SK-N-SH (cell line): ENCODE results near the gene HILPDA. TPM values are rescaled to one million over a fixed set of nuclear protein-coding genes. Genes with fewer than 3 reads are reported as not detected.

Experiments used
- CTCF ChIA-PET: fragments of 300-600, 350-600 bp; formaldehyde crosslinking; extraction: SDS; loops from one replicate; lab custom pipeline; 2021; lab: Yijun Ruan, JAX
- POLR2A ChIA-PET: fragments of 350-600 bp; sonication (Branson Sonifier 250); formaldehyde crosslinking; extraction: SDS; loops from one replicate; lab custom pipeline; 2020; ENCODE audit warnings: antibody characterized with exemption, inconsistent platforms; lab: Yijun Ruan, JAX
- DNase-seq: peaks from one replicate; pipeline ENCODE4 v3.0.0; 2012
- H2AFZ ChIP-seq: fragments of 200-600 bp; sonication (generic); 2 replicates; pipeline ENCODE4 v1.8.1; 2016; ENCODE audit warnings: antibody characterized with exemption, mild to moderate bottlenecking, low read depth
- H3F3A ChIP-seq: fragments of 200-600 bp; sonication (generic); replicated peaks from 2 replicates; pipeline ENCODE3; 2016; ENCODE audit warnings: antibody characterized with exemption, mild to moderate bottlenecking; ENCODE audit not compliant: insufficient read depth
- H3K27ac ChIP-seq, 2 experiments: fragments of 200-500 bp in 1 of 2; fragments of 200-600 bp in 1 of 2; sonication (Bioruptor generic) in 1 of 2; sonication (generic), shearing (Covaris generic) in 1 of 2; 2 replicates each; pipeline versions ENCODE4 v1.5.1 to v1.6.1; 2014 to 2016; ENCODE audit warnings: low read depth in 2 of 2, inconsistent platforms in 1 of 2, low read length in 1 of 2, mild to moderate bottlenecking in 1 of 2, mixed read lengths in 1 of 2
- H3K27me3 ChIP-seq: fragments of 200-600 bp; sonication (generic), shearing (Covaris generic); 2 replicates; pipeline ENCODE4 v1.6.1; 2016; ENCODE audit warnings: mixed run types; ENCODE audit not compliant: insufficient read depth
- H3K36me3 ChIP-seq, 2 experiments: fragments of 200-500 bp in 1 of 2; fragments of 200-600 bp in 1 of 2; sonication (Bioruptor generic) in 1 of 2; sonication (generic) in 1 of 2; replicated peaks in 1 of 2; 2 replicates each; pipeline versions ENCODE3 to v1.5.1; 2014 to 2016; ENCODE audit warnings: low read length in 1 of 2, mild to moderate bottlenecking in 1 of 2; ENCODE audit not compliant: insufficient read depth in 2 of 2, control insufficient read depth in 1 of 2
- H3K4me1 ChIP-seq, 2 experiments: fragments of 200-500 bp in 1 of 2; fragments of 200-600 bp in 1 of 2; sonication (Bioruptor generic) in 1 of 2; sonication (generic), shearing (Covaris generic) in 1 of 2; 2 replicates each; pipeline versions ENCODE4 v1.5.1 to v1.6.1; 2014 to 2016; ENCODE audit warnings: low read depth in 1 of 2, low read length in 1 of 2, mixed run types in 1 of 2; ENCODE audit not compliant: insufficient read depth in 2 of 2, control insufficient read depth in 1 of 2
- H3K4me2 ChIP-seq: fragments of 200-600 bp; sonication (generic), shearing (Covaris generic); 2 replicates; pipeline ENCODE4 v1.6.1; 2017; ENCODE audit warnings: mixed run types
- H3K4me3 ChIP-seq, 2 experiments: fragments of 200-500 bp in 1 of 2; fragments of 200-600 bp in 1 of 2; sonication (Bioruptor generic) in 1 of 2; sonication (generic), shearing (Covaris generic) in 1 of 2; 2 replicates each; pipeline versions ENCODE4 v1.5.1 to v1.8.1; 2014 to 2016; ENCODE audit warnings: low read depth in 2 of 2, inconsistent platforms in 1 of 2, low read length in 1 of 2, mild to moderate bottlenecking in 1 of 2, mixed read lengths in 1 of 2, moderate library complexity in 1 of 2
- H3K79me2 ChIP-seq: fragments of 200-600 bp; sonication (generic); 2 replicates; pipeline ENCODE4 v1.8.1; 2017; ENCODE audit warnings: mild to moderate bottlenecking; ENCODE audit not compliant: insufficient read depth
- H3K9ac ChIP-seq: fragments of 200-600 bp; sonication (generic); 2 replicates; pipeline ENCODE4 v1.6.1; 2017; ENCODE audit warnings: mixed run types
- H3K9me2 ChIP-seq: fragments of 200-600 bp; sonication (generic); 2 replicates; pipeline ENCODE4 v1.6.1; 2017; ENCODE audit warnings: mixed run types
- H3K9me3 ChIP-seq: fragments of 200-600 bp; sonication (generic); 2 replicates; pipeline ENCODE4 v1.6.1; 2017; ENCODE audit warnings: mixed run types, mild to moderate bottlenecking, moderate library complexity
- H4K20me1 ChIP-seq: fragments of 200-600 bp; sonication (generic); 2 replicates; pipeline ENCODE4 v1.6.1; 2017; ENCODE audit warnings: mild to moderate bottlenecking, mixed run types; ENCODE audit not compliant: insufficient read depth
- EP300 ChIP-seq, 2 experiments: IDR thresholded peaks; 2 replicates each; pipeline versions ENCODE4 v1.4.0 to v1.6.1; 2012; ENCODE audit warnings: borderline replicate concordance in 1 of 2, low read depth in 1 of 2, low read length in 1 of 2
- GABPA ChIP-seq: IDR thresholded peaks from 2 replicates; pipeline ENCODE4 v1.4.0; 2012; ENCODE audit warnings: low read depth, mild to moderate bottlenecking
- JUND ChIP-seq: IDR thresholded peaks from 2 replicates; pipeline ENCODE4 v1.4.0; 2012
- MAX ChIP-seq: IDR thresholded peaks from 2 replicates; pipeline ENCODE4 v1.4.0; 2012; ENCODE audit warnings: low read depth
- NFIC ChIP-seq: IDR thresholded peaks from 2 replicates; pipeline ENCODE4 v1.4.0; 2012; ENCODE audit warnings: borderline replicate concordance
- NRF1 ChIP-seq: IDR thresholded peaks from 2 replicates; pipeline ENCODE4 v1.6.1; 2012; ENCODE audit warnings: low read depth, mild to moderate bottlenecking, low read length
- POLR2AphosphoS5 ChIP-seq: IDR thresholded peaks from 2 replicates; pipeline ENCODE4 v1.6.1; 2012; ENCODE audit warnings: low read depth, low read length
- RXRA ChIP-seq: IDR thresholded peaks from 2 replicates; pipeline ENCODE4 v1.4.0; 2012; ENCODE audit warnings: low read depth, mild to moderate bottlenecking, borderline replicate concordance
- TAF1 ChIP-seq: IDR thresholded peaks from 2 replicates; pipeline ENCODE4 v1.6.1; 2012; ENCODE audit warnings: low read depth, mild to moderate bottlenecking, low read length, moderate library complexity, borderline replicate concordance
- TCF12 ChIP-seq: IDR thresholded peaks from 2 replicates; pipeline ENCODE4 v1.4.0; 2012
- YY1 ChIP-seq: IDR thresholded peaks from 2 replicates; pipeline ENCODE4 v1.4.0; 2012; ENCODE audit warnings: low read depth, mild to moderate bottlenecking
- WGBS: methylation state at CpG from one replicate; pipeline ENCODE4 v1.1.6; 2017; ENCODE audit warnings: low lambda C conversion rate; 5-methylcytosine and 5-hydroxymethylcytosine counted together
- polyA plus RNA-seq, 3 experiments: library from polyadenylated mRNA; depleted of rRNA; stranded (reverse); fragments of >200 nt; gene quantifications; 2 replicates each; pipeline ENCODE4 v1.2.3, GENCODE V29; 2012
- TF ChIP-seq, protein P1 (sequence below): IDR thresholded peaks from 2 replicates; pipeline ENCODE4 v1.4.0; 2012; ENCODE audit warnings: low read depth, borderline replicate concordance
- TF ChIP-seq, protein P2 (sequence below): fragments of 200-600 bp; sonication (generic); IDR thresholded peaks from 2 replicates; pipeline ENCODE4 v1.6.1; 2017; ENCODE audit warnings: antibody characterized with exemption, mild to moderate bottlenecking, moderate library complexity
- TF ChIP-seq, protein P3 (sequence below): fragments of 150-350 bp; IDR thresholded peaks from 2 replicates; pipeline ENCODE4 v1.6.1; 2016; ENCODE audit warnings: mild to moderate bottlenecking, low read depth, low read length

The HILPDA gene
- polyA plus RNA-seq, 1 of the 3 experiments (the other 2 are of a cell fraction): 24.0 TPM

DNA sequence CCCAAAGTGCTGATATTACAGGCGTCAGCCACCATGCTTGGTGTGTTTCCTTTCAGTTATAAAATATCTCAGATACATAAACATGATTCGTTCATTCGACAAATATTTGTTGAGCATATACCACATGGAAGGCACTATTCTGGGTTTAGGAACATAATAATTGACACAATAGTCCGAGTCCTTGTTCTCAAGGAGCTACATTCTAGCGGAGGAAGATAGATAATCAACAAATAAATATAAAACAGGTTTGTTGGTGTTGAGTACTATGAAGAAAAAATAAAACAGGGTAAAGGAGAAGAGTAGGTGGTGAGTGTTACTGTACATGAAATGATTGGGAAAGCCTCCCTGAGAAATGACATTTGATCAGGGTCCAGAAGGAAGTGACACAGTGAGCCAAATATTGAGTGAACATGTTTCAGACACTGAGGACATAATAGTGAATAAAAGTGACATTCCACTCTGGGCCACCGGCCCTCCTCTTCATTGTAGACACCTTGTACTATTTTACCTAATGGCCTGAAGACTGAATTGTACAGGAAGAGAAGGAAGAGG is 6.9 kb upstream of the HILPDA start (continued):
- TF ChIP-seq TAF1 (no peak), POLR2AphosphoS5 (no peak), NRF1 (no peak), NFIC (no peak)

DNA sequence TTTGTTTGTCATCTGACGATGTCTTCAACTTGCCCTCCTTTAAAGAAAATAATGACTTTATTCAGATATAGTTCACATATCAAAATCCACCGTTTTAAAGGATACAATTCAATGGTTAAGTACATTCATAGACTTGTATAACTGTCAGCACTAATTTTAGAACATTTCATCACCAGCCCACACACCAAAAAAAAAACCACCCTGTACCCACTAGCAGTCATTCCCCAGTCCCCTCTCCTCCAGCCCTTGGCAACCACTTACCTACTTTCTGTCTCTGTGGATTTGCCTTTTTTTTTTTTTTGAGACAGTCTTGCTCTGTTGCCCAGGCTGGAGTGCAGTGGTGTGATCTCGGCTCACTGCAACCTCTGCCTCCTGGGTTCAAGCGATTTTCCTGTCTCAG is 5.3 kb upstream of the HILPDA start:
- 74% methylated on average over 4 of the region's 4 CpGs for whole genome bisulfite sequencing
- ChIA-PET POLR2A (no interaction called here), CTCF (interaction anchor here (1.0 to 8.9 kb wide), 4 partner anchors 10 to 103 kb away, joined by 3 to 187 read pairs (median 24); no protein-coding TSS in a partner anchor)
- no peaks in the 10 kb centered on the region for H3K9me2 ChIP-seq
- H2AFZ ChIP-seq: no peak overlapping the region
- H3K9me3 ChIP-seq: no peaks in the 10 kb centered on the region
- no peaks in the 10 kb centered on the region for H3K27me3 ChIP-seq
- no peak overlapping the region for H3K9ac ChIP-seq
- H3K4me1 ChIP-seq: peaks cover 6 to 28% of the 10 kb centered on the region in 2 experiments; a peak in 2 of 4 replicates
- H3K79me2 ChIP-seq: no peaks in the 10 kb centered on the region
- no peak for DNase-seq
- H3K4me2 ChIP-seq: no peak overlapping the region
- H3K27ac ChIP-seq: no peak overlapping the region
- H3K36me3 ChIP-seq: no peaks in the 10 kb centered on the region
- peaks cover 10% of the 10 kb centered on the region for H3F3A ChIP-seq
- H4K20me1 ChIP-seq: no peaks in the 10 kb centered on the region
- TF ChIP-seq, protein P1, sequence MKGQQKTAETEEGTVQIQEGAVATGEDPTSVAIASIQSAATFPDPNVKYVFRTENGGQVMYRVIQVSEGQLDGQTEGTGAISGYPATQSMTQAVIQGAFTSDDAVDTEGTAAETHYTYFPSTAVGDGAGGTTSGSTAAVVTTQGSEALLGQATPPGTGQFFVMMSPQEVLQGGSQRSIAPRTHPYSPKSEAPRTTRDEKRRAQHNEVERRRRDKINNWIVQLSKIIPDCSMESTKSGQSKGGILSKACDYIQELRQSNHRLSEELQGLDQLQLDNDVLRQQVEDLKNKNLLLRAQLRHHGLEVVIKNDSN: no peak
- TF ChIP-seq JUND (no peak), TCF12 (no peak), YY1 (no peak), EP300 (IDR thresholded peaks at IDR 0.05; ENCODE audit: borderline replicate concordance in 1 of 2, low read depth in 1 of 2, low read length in 1 of 2) (no peak), RXRA (no peak), GABPA (no peak), POLR2AphosphoS5 (no peak), MAX (no peak)
- TF ChIP-seq, protein P2, sequence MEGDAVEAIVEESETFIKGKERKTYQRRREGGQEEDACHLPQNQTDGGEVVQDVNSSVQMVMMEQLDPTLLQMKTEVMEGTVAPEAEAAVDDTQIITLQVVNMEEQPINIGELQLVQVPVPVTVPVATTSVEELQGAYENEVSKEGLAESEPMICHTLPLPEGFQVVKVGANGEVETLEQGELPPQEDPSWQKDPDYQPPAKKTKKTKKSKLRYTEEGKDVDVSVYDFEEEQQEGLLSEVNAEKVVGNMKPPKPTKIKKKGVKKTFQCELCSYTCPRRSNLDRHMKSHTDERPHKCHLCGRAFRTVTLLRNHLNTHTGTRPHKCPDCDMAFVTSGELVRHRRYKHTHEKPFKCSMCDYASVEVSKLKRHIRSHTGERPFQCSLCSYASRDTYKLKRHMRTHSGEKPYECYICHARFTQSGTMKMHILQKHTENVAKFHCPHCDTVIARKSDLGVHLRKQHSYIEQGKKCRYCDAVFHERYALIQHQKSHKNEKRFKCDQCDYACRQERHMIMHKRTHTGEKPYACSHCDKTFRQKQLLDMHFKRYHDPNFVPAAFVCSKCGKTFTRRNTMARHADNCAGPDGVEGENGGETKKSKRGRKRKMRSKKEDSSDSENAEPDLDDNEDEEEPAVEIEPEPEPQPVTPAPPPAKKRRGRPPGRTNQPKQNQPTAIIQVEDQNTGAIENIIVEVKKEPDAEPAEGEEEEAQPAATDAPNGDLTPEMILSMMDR: no peak
- TF ChIP-seq, protein P3, sequence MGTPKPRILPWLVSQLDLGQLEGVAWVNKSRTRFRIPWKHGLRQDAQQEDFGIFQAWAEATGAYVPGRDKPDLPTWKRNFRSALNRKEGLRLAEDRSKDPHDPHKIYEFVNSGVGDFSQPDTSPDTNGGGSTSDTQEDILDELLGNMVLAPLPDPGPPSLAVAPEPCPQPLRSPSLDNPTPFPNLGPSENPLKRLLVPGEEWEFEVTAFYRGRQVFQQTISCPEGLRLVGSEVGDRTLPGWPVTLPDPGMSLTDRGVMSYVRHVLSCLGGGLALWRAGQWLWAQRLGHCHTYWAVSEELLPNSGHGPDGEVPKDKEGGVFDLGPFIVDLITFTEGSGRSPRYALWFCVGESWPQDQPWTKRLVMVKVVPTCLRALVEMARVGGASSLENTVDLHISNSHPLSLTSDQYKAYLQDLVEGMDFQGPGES: no peak
- H3K4me3 ChIP-seq: no peak overlapping the region
